Effector CD4-positive, alpha-beta T cell (primary cell): ENCODE measurements around the gene LRRC51.
"Not testable (repeated sequence)": the region's sequence is repeated elsewhere in the genome, so short reads cannot be mapped to it uniquely, and the experiment has no call there.

Experiments used
- DNase-seq: peaks from one replicate; pipeline ENCODE4 v3.0.0-alpha.2; 2020

Gene LRRC51

DNA sequence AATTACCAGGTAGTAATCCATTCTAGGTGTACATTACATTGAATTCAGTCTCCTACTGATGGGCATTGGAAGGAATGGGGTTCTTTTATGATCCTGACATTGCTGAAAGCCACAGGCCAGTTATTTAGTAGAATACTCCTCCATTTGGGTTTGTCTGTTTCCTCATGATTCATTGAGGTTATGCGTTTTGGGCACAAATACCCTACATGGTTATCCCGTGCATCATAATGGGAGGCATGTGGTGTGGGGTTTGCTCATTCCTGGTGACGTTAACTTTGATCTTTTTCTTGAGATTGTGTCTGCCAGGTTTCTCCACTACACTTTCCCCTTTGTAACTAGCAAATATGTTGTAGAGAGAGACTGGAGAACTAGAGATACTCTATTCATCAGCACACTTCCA lies 60.4 kb downstream of the LRRC51 start:
- DNase-seq: no peak

DNA sequence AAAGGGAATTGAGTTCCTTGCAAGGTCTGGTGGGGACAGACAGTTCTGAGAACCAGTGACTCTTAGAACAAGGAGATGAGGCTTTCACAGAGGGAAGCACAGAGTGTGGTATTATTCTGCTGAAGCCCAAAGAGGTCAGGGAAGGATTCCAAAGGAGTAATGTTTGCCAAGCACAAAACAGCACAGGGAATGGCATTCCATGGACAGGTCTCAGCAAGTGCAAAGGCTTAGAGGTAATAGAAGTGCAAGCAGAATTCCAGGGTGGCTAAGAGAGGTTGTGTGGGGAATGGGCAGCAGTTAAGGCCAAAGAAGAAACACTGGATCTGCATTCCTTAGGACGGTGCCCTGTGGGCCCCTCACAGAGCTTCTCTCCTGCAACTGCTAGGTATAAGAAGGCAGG lies 61.4 kb downstream of the LRRC51 start:
- not testable (repeated sequence) for DNase-seq

- not testable (repeated sequence) for DNase-seq
Measured at GRCh38 chr11:72142543-72142942, 61.9 kb downstream of the LRRC51 start.

DNA sequence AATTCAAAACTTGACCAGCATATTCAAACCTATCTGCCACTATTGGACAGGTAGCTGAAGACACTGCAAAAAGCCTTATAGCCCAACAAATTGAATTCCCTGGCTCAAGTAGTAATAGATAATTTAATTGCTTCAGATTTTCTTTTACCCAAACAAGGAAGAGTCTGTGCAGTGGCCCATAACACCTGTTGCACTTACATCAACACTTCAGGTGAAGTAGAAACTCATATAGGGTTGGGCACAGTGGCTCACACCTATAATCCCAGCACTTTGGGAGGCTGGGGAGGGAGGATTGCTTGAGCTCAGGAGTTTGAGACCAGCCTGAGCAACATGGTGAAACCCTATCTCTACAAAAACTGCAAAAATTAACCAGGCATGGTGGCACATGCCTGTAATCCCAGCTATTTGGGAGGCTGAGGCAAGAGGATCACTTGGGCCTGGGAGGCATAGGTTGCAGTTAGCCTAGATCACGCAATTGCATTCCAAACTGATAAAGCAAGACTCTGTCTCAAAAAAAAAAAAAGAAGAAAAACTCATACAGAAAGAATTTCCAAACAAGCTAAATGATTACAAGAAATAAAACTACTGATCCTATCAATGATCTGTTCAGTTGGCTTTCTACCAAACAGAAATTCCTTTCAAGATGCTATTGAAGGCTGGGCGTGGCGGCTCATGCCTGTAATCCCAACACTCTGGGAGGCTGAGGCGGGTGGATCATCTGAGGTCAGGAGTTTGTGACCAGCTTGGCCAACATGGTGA lies 64.3 kb downstream of the LRRC51 start:
- DNase-seq: no peak
